Measurements from ENCODE around the gene TTBK1.

TTBK1 gene

GRCh38 chr6:43296780-43297497, 53.7 kb downstream of the TTBK1 start:
- H3K27me3 ChIP-seq (ENCODE audit: low read depth, low read length), result no peaks in the 10 kb centered on the region
- no peaks in the 10 kb centered on the region for H3K9me3 ChIP-seq (ENCODE audit: insufficient read depth, low read length)
- peaks cover 11% of the 10 kb centered on the region for H3K4me1 ChIP-seq (ENCODE audit: low read length)
- no peaks in the 10 kb centered on the region for H3K79me2 ChIP-seq (ENCODE audit: low read length)
- no peak overlapping the region for H3K27ac ChIP-seq (ENCODE audit: low read length)
- H3K4me2 ChIP-seq (ENCODE audit: low read length), result no peak overlapping the region
- H4K20me1 ChIP-seq (ENCODE audit: insufficient read depth, low read length), result no peaks in the 10 kb centered on the region
- H2AFZ ChIP-seq (ENCODE audit: low read depth, low read length), result no peak overlapping the region
- TF ChIP-seq EZH2phosphoT487 (IDR thresholded peaks at IDR 0.05; ENCODE audit: low read depth), result no peak
- TF ChIP-seq CTCF (IDR thresholded peaks at IDR 0.05; ENCODE audit: low read depth, low read length), result no peak
- no peak overlapping the region for H3K4me3 ChIP-seq (ENCODE audit: low read length)
- H3K9ac ChIP-seq (ENCODE audit: low read length), result no peak overlapping the region
- H3K36me3 ChIP-seq (replicated peaks; ENCODE audit: low read depth, low read length), result no peaks in the 10 kb centered on the region

- no peak within 1 kb of the TSS for H3K9ac ChIP-seq (ENCODE audit: low read length)
- no peak within 1 kb of the TSS for H2AFZ ChIP-seq (ENCODE audit: low read depth, low read length)
- peaks cover 11% of the 10 kb centered on the region for H3K4me1 ChIP-seq (ENCODE audit: low read length)
- no peak within 1 kb of the TSS for H3K4me3 ChIP-seq (ENCODE audit: low read length)
- no peak within 1 kb of the TSS for H3K4me2 ChIP-seq (ENCODE audit: low read length)
- H3K36me3 ChIP-seq (replicated peaks; ENCODE audit: low read depth, low read length), result no peaks in the 10 kb centered on the region
- H3K9me3 ChIP-seq (ENCODE audit: insufficient read depth, low read length), result no peaks in the 10 kb centered on the region
- no peaks in the 10 kb centered on the region for H3K79me2 ChIP-seq (ENCODE audit: low read length)
- H4K20me1 ChIP-seq (ENCODE audit: insufficient read depth, low read length), result no peaks in the 10 kb centered on the region
- no peak for TF ChIP-seq CTCF (IDR thresholded peaks at IDR 0.05; ENCODE audit: low read depth, low read length)
- TF ChIP-seq EZH2phosphoT487 (IDR thresholded peaks at IDR 0.05; ENCODE audit: low read depth), result no peak
- no peaks in the 10 kb centered on the region for H3K27me3 ChIP-seq (ENCODE audit: low read depth, low read length)
- H3K27ac ChIP-seq (ENCODE audit: low read length), result no peak within 1 kb of the TSS
These were observed 54.6 kb downstream of the TTBK1 start, which contains the start of gene SLC22A7 for GRCh38 chr6:43297644-43298564. Gene SLC22A7, plus strand, starts transcription at chr6:43298260. Its CDS starts 99 bp downstream, at chr6:43298359.

- Histone ChIP-seq H3K27me3 (ENCODE audit: low read depth, low read length) (no peaks in the 10 kb centered on the region), H4K20me1 (ENCODE audit: insufficient read depth, low read length) (no peaks in the 10 kb centered on the region), H3K4me2 (ENCODE audit: low read length) (no peak overlapping the region), H3K4me3 (ENCODE audit: low read length) (no peak overlapping the region), H2AFZ (ENCODE audit: low read depth, low read length) (no peak overlapping the region), H3K4me1 (ENCODE audit: low read length) (peaks cover 11% of the 10 kb centered on the region), H3K9me3 (ENCODE audit: insufficient read depth, low read length) (no peaks in the 10 kb centered on the region), H3K36me3 (replicated peaks; ENCODE audit: low read depth, low read length) (no peaks in the 10 kb centered on the region), H3K79me2 (ENCODE audit: low read length) (no peaks in the 10 kb centered on the region), H3K9ac (ENCODE audit: low read length) (no peak overlapping the region), H3K27ac (ENCODE audit: low read length) (no peak overlapping the region)
- TF ChIP-seq CTCF (IDR thresholded peaks at IDR 0.05; ENCODE audit: low read depth, low read length), result no peak
- TF ChIP-seq EZH2phosphoT487 (IDR thresholded peaks at IDR 0.05; ENCODE audit: low read depth), result no peak
These were observed 55.5 kb downstream of the TTBK1 start for GRCh38 chr6:43298565-43299337.

All from OCI-LY3 (cell line).